GM04504 (cell line): ENCODE data around the gene CEP97.

Experiments used
- DNase-seq: peaks from one replicate; pipeline ENCODE4 v3.0.0-alpha.2; 2012; ENCODE audit warnings: low read depth

CEP97 gene

GRCh38 chr3:101813817-101814440, 89.5 kb downstream of the CEP97 start:
- DNase-seq, result no peak

GRCh38 chr3:101814835-101815234, 90.4 kb downstream of the CEP97 start:
- no peak for DNase-seq

DNA sequence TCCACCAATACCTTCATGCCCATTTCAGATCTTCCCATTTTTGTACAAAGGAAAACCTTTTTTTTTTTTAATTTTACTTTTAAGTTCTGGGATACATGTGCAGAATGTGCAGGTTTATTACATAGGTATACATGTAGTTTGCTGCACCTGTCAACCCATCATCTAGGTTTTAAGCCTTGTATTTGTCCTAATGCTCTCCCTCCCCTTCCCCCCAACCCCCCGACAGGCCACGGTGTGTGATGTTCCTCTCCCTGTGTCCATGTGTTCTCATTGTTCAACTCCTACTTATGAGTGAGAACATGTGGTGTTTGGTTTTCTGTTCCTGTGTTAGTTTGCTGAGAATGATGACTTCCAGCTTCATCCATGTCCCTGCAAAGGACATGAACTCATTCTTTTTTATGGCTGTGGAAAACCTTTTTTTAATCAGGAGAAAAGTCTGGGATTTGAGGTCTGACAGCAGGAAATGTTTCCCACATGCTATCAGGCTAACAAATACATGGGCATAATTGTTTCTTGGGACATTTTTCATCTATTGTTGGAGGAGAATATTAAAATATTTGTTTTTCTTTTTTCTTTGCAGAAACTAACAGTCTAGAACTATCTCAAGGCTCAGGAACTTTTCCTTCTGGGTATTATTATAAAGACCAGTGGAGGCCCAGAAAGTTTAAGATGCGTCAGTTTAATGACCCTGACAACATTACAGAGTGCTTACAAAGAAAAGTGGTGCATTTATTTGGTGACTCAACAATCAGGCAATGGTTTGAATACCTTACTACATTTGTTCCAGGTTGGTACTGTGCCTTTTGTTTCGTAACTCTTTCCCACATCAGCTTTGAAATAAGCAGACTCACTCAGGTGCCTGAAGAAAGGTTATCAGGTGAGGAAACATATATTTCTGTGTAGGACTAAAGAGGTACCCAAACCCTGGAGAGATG, 92.1 kb downstream of the CEP97 start:
- DNase-seq, result peak; percentile 48

DNA sequence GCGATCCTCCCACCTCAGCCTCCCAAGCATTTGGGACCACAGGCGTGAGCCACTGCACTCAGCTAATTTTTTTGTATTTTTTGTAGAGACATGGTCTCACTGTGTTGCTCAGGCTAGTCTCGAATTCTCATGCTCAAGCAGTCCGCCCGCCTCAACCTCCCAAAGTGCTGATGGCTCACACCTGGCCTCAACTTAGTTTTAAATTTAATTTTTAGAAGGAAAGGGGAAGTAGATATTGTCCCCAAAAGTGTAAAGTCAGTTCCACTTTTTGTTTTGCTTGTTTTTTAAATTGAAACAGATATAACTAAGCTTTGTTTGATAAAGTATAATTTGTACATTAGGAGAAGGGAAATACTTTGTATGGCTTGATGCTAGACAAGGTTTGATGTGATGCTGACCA, 93.6 kb downstream of the CEP97 start:
- DNase-seq, result no peak

DNA sequence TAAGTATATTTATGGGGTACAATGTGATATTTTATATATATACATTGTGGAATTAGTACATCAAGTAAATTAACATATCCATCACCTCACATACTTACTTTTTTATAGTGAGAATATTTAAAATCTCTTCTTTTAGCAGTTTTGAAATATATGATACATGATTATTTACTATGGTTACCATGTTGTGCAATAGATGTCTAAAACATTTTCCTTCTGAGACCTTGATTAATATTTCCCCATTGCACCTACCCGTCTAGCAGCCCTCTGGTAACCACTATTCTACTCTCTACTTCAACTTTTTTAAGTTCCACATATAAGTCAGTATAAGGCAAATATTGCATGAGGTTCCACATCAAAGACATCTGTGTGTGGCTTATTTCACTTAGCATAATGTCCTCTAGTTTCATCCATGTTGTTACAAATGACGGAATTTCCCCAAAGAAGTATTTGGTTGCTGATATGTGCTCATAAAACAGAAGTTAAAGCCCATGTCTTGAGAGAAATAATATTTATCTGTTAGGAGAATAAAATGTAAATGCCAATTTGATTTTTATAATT, 95.3 kb downstream of the CEP97 start:
- no peak for DNase-seq
